Coronary artery (tissue), 2 donors: Measurements from ENCODE around the gene ATXN1.

Experiments used
- DNase-seq: peaks from one replicate; pipeline ENCODE4 v3.0.0-alpha.2; 2017; ENCODE audit warnings: low spot score
- H3K27ac ChIP-seq, 2 donors: fragments of 200-600 bp; sonication (generic); one replicate each; pipeline ENCODE4 v1.5.1; 2016 to 2019
- H3K4me3 ChIP-seq: fragments of 200-600 bp; sonication (generic); 2 replicates; pipeline ENCODE4 v1.5.1; 2016; ENCODE audit warnings: mild to moderate bottlenecking, moderate library complexity
- TF ChIP-seq, protein P1 (sequence below): fragments of 200-600 bp; sonication (generic); IDR thresholded peaks from one replicate; pipeline ENCODE4 v1.5.1; 2019; ENCODE audit warnings: antibody characterized with exemption

Gene ATXN1

DNA sequence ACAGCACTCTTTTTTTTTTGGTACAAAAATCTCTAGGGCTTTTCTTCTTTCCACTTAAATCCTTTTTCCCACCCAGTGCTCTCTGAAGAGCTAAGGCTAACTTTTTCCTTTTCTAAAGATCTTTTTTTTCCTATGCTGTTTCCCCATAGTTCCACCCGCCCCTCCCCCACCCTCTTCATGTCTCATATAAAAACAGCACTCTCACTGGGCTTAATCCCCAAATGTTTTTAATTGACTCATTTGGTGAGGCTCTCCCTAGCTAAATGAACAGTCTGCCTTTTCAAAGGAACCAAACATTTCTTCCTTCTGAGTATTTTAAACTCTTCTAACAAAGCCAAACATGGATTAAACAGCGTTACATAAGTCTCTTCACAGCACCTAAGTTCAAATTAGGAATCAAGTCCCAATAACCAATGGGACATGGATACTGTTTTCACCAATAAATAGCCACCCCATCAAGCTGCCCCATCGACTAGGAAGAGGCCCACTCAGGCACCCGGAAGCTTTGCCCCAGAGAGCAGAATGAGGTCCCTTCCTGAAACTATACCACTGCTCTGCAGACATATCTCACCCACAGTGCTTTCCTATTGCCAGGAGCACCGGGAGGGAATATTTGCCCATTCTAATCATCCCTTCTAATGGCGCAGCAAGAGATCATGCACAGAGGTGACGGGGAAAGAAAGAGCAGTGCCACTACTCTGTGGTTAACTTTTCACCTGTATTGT is 63.7 kb downstream of the ATXN1 start:
- TF ChIP-seq, protein P1, sequence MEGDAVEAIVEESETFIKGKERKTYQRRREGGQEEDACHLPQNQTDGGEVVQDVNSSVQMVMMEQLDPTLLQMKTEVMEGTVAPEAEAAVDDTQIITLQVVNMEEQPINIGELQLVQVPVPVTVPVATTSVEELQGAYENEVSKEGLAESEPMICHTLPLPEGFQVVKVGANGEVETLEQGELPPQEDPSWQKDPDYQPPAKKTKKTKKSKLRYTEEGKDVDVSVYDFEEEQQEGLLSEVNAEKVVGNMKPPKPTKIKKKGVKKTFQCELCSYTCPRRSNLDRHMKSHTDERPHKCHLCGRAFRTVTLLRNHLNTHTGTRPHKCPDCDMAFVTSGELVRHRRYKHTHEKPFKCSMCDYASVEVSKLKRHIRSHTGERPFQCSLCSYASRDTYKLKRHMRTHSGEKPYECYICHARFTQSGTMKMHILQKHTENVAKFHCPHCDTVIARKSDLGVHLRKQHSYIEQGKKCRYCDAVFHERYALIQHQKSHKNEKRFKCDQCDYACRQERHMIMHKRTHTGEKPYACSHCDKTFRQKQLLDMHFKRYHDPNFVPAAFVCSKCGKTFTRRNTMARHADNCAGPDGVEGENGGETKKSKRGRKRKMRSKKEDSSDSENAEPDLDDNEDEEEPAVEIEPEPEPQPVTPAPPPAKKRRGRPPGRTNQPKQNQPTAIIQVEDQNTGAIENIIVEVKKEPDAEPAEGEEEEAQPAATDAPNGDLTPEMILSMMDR, result no peak
- DNase-seq, result no peak
- peak overlapping the region in 1 of 2 donors; percentile 3 for H3K27ac ChIP-seq

GRCh38 chr6:16696496-16696895 is 64.8 kb downstream of the ATXN1 start:
- no peak overlapping the region for H3K27ac ChIP-seq
- DNase-seq, result no peak
- TF ChIP-seq, protein P1, result no peak
- no peak overlapping the region for H3K4me3 ChIP-seq

More for the DNA sequence above, 63.7 kb downstream of the ATXN1 start:
- no peak overlapping the region for H3K4me3 ChIP-seq

- Histone ChIP-seq H3K4me3 (no peak overlapping the region), H3K27ac (no peak overlapping the region)
- TF ChIP-seq, protein P1, result no peak
- no peak for DNase-seq
Observed at GRCh38 chr6:16694781-16695578, 66.3 kb downstream of the ATXN1 start.

- H3K4me3 ChIP-seq, result no peak overlapping the region
- DNase-seq, result no peak
- TF ChIP-seq, protein P1, result no peak
- H3K27ac ChIP-seq, result no peak overlapping the region
Observed at GRCh38 chr6:16691324-16691723, 69.9 kb downstream of the ATXN1 start.

DNA sequence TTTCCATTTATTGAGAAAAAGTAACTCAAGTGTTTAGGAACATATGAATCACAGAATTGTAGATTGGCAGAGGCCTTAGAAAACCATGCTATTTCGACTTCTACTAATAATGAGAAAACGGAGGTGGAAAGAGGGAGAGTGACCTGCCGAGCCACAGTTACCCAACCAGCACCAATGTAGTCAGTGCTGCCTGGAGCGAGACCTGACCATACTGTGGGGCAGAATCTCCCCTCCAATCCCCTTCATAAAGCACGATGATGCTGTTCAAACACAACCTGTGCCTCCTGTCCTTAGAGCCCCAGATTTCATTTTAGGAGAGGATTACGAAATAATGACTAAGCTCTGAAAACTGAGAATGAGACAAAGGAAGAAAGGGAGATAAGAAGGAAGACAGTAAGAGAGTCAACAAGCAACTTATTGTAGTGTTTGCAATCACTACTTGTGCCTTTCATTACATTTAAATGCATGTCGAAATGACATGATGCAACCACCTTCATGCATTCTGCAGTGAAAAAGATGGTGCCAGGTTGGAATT is 70.6 kb downstream of the ATXN1 start:
- TF ChIP-seq, protein P1, result no peak
- DNase-seq, result no peak
- no peak overlapping the region for H3K4me3 ChIP-seq
- no peak overlapping the region for H3K27ac ChIP-seq

DNA sequence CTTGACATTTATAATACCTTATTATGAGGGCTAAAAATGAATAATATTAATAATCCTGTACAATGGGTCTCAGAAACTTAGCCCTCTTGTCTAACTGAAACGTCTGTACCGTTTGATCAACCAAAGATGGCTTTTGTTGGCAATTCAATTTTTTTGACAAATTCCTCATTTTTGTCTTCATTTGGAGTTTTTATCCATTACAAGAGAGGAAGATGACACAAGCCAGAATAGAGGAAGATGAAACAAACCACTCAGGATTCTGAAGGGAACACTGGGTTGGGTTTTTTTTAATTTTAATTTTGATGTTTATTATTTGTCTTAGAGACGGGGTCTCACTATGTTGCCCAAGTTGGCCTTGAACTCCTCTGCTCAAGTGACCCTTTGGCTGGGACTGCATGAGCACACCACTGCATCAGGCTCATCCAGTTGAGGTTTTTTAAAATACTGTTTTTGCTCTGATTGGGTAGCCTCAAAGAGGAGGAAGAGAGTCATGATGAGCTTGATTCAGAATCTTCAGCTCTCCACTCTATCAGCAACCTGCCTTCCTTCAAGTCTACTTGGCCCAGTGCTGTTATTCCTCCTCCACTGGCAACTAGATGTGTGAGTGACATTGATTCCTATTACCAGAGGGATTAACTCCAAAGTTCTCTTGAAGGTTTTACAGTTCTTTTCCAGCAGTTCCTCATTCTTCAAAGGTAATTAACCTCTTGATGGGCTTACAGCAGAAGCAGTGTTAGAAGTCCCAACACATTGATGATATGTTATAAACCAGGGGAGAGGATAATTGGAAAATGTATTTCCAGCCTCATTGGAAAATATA is 71.3 kb downstream of the ATXN1 start:
- no peak for DNase-seq
- Histone ChIP-seq H3K27ac (peak overlapping the region in 1 of 2 donors; percentile 13), H3K4me3 (no peak overlapping the region)
- TF ChIP-seq, protein P1, result no peak
